SJSA1 (cell line): ENCODE measurements around the gene NAPB. TPM values are rescaled to one million over a fixed set of nuclear protein-coding genes. Genes with fewer than 3 reads are reported as not detected.

ENCODE experiments used
- DNase-seq, 2 experiments: peaks; one replicate each; pipeline ENCODE4 v3.0.0-alpha.2; 2015 to 2020; ENCODE audit warnings: low spot score in 2 of 2, low read depth in 1 of 2
- H3K27ac ChIP-seq: fragments of 250-450 bp; sonication (Bioruptor Pico); 2 replicates; pipeline ENCODE4 v1.5.1; 2020; ENCODE audit warnings: mild to moderate bottlenecking, moderate library complexity
- H3K27me3 ChIP-seq: fragments of 250-450 bp; sonication (Bioruptor Pico); replicated peaks from 2 replicates; pipeline ENCODE4 v1.5.1; 2020; ENCODE audit warnings: mild to moderate bottlenecking, moderate library complexity
- H3K36me3 ChIP-seq: fragments of 250-450 bp; sonication (Bioruptor Pico); 2 replicates; pipeline ENCODE4 v1.5.1; 2020; ENCODE audit warnings: mild to moderate bottlenecking
- H3K4me1 ChIP-seq: fragments of 250-450 bp; sonication (Bioruptor Pico); replicated peaks from 2 replicates; pipeline ENCODE4 v1.6.1; 2021; ENCODE audit warnings: mild to moderate bottlenecking
- H3K4me3 ChIP-seq: fragments of 250-450 bp; sonication (Bioruptor Pico); 2 replicates; pipeline ENCODE4 v1.5.1; 2020; ENCODE audit warnings: mild to moderate bottlenecking
- H3K9me3 ChIP-seq: fragments of 250-450 bp; sonication (Bioruptor Pico); replicated peaks from 2 replicates; pipeline ENCODE4 v1.5.1; 2020; ENCODE audit warnings: mild to moderate bottlenecking
- total RNA-seq: library from RNA; depleted of rRNA; stranded (reverse); fragments of >200 nt; shearing (Covaris generic); gene quantifications from 2 replicates; pipeline ENCODE4 v1.2.3, GENCODE V29; 2014

Gene NAPB
- total RNA-seq, 1 experiment from 2014 or later, result 9.2 TPM

DNA sequence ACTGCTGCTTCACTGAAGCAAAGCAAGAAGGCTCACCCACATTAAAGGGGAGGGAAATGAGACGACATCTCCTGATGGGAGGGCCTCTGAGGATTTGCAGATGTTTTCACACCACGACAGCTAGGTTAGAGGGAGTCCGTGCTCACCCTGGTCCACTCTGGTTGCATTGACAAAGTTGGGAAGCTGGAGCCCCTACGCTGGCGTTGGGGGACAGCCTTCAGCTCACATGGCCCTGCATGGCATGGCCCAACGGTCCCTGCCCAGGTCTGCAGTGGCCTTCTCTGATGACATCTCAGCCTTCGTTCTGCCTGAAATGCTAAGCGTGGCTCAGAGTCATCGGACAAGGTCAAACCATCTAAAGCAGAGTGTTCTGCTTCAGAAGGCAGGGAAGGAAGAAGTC, 3.8 kb upstream of the NAPB start:
- H3K4me1 ChIP-seq, result peaks cover 6% of the 10 kb centered on the region; the same call in 1 of the 2 replicates
- peaks cover 4% of the 10 kb centered on the region for H3K36me3 ChIP-seq
- no peak for DNase-seq
- no peak overlapping the region for H3K27ac ChIP-seq
- no peak overlapping the region for H3K4me3 ChIP-seq
- H3K9me3 ChIP-seq, result no peaks in the 10 kb centered on the region
- H3K27me3 ChIP-seq, result no peaks in the 10 kb centered on the region

DNA sequence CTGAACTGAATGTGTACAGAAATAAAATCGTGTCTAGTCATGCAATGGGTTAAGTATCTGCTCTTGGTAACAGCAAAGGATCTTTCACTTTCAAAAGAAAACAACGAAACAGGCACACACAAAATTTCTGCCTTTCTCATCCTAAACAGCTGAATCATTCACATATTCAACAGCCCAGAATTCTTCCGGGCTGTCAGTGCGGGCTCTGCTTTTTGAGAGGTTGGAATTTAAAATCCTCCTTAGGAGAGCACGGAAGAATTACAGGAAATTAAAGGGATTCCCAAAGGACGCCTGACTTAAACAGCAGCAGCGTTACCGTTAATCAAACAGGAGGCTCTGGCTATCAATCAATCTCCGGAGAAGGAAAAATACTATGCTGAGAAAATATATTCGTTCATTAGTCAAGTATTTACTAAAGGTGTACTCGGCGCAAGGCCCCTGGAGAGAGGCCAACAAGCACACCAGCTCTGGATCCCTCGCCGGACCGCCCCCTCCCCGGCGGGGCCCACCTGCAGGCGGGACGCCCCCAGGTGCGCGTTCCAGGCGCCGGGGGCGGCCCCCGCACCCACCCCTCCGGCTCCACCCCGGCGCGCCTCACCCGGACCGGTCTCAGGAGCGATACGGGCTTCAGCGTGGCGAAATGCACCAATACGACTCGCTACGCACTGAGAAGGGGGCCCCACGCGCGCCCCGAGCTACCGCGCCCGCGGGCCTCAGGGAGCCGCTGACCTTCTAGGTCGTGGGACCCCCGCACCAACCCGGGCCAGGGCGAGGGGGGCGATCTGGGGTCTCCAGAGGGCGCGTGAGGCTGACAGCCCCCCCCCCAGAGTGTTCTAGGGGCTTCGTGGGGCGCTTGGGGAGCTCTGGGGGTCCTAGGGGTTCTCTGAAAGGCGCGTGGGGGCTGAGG, 1.0 kb downstream of the NAPB start:
- Histone ChIP-seq H3K4me1 (peaks cover 14% of the 10 kb centered on the region), H3K9me3 (no peaks in the 10 kb centered on the region), H3K27ac (peak overlapping the region; percentile 66), H3K36me3 (peaks cover 4% of the 10 kb centered on the region), H3K27me3 (no peaks in the 10 kb centered on the region), H3K4me3 (peak overlapping the region; percentile 80)
- peak in 1 of 2 experiments; percentile 69 for DNase-seq

DNA sequence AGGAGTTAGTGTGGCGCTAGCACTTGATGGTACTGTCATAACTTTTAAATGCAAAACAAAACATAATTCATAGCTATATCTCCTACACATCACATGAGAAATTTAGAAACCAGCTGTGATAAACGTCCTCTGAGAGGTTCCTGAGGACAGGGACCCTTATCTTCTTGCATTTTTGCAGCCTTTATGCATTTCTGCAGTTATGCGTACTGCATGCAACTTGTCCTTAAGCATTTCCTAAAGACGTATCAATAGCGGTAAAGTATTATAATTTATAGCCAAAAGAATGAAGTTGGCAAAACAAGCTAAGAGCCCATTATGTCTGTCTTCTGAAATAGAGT, 1.7 kb downstream of the NAPB start:
- H3K4me3 ChIP-seq, result peak overlapping the region; percentile 80
- no peak for DNase-seq
- peaks cover 4% of the 10 kb centered on the region for H3K36me3 ChIP-seq
- H3K9me3 ChIP-seq, result no peaks in the 10 kb centered on the region
- H3K4me1 ChIP-seq, result peaks cover 14% of the 10 kb centered on the region
- peak overlapping the region; percentile 66 for H3K27ac ChIP-seq
- no peaks in the 10 kb centered on the region for H3K27me3 ChIP-seq

DNA sequence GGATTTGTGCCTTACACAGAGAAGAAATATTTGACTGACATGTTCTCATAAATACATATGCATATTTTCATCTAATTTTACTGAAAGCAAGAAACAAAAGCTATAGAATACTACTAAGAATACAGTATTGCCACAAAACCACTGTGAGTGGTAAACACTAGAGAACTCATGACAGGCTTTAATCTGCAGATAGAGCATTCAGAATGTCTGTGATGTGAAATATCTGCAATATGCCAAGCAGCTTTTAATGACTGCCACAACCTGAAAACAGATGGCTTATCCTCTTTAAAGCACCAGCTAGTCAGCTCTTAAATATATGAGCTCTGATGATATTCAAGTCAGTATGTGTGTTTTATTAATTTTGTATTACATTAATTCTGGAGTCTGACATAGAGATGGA, 3.4 kb downstream of the NAPB start:
- no peak for DNase-seq
- Histone ChIP-seq H3K36me3 (peaks cover 4% of the 10 kb centered on the region), H3K9me3 (no peaks in the 10 kb centered on the region), H3K27me3 (no peaks in the 10 kb centered on the region), H3K27ac (no peak overlapping the region), H3K4me1 (peaks cover 14% of the 10 kb centered on the region), H3K4me3 (no peak overlapping the region)

DNA sequence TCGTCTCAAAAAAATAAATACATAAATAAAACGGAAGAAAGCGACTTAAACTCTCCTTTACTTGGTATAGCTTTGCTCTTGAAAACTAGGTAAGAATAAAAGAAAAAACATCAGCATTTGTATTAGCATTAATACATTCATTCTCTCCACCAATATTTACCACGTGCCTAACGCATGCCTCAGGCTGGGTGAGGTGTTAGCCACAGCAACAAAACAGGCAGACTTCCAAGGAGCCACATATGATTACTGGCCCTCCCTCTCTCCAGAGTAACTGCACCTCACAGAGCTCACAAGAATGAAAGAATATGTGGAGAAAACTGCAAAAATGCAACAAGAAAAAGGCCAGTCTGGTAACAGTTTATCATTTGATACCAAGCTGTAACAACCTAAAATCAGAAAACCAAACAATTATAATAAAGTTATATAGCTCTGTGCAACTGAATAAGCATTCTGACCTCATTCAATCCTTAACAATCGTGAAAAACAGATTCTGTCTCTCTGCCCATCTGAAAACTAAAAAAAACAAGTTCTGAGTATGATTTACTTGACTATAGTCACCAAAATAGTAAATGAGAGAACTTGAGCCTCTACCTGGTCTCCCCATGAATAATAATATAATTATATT, 5.2 kb downstream of the NAPB start:
- Histone ChIP-seq H3K4me3 (no peak overlapping the region), H3K36me3 (peaks cover 2% of the 10 kb centered on the region), H3K27ac (no peak overlapping the region), H3K4me1 (peaks cover 8% of the 10 kb centered on the region), H3K9me3 (no peaks in the 10 kb centered on the region), H3K27me3 (no peaks in the 10 kb centered on the region)
- DNase-seq, result no peak

DNA sequence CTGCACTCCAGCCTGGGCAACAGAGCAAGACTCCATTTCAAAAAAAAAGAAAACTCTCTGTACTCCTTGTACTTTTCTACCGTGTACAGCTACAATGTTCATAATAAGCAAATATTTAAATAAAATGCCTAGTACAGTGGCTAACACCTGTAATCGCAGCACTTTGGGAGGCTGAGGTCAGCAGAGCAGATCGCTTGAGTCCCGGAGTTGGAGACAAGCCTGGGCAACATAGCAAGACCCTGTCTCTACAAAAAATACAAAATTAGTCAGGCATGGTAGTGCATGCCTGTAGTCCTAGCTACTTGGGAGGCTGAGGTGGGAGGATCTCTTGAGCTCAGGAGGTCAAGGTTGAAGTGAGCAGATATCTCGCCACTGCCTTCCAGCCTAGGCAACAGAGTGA, 5.7 kb downstream of the NAPB start:
- no peaks in the 10 kb centered on the region for H3K27me3 ChIP-seq
- DNase-seq, result no peak
- H3K4me1 ChIP-seq, result peaks cover 8% of the 10 kb centered on the region
- no peak overlapping the region for H3K4me3 ChIP-seq
- no peaks in the 10 kb centered on the region for H3K9me3 ChIP-seq
- H3K27ac ChIP-seq, result no peak overlapping the region
- H3K36me3 ChIP-seq, result no peaks in the 10 kb centered on the region

DNA sequence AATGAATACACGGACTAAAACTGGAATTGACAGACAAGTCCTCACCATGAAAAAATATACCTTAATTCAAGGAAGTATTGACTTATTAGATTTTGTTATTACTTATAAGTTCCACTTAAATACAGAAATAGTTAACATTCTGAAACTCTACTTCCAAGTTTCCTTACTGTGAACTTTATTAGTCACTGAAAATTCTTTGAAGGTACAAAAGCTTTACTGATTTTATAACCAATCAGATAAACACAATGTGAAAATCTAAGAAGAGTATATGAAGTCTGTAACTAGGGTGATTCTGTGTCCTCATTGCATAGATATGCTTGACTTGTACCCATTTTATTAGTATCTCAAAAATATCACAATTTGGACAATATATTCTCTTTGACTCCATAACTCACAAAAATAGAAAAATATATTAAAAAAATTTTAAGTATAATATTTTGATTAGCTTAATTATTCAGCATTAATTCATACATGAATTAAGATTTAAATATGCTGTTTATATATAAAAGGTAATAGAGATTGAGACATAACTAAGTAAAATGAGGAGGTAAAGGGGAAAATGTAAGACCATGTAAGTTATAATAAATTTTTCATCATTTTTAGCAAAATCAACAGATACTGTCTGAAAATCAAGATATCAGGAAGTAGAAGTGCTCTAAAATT, 6.6 kb downstream of the NAPB start:
- no peak for DNase-seq
- H3K36me3 ChIP-seq, result no peaks in the 10 kb centered on the region

DNA sequence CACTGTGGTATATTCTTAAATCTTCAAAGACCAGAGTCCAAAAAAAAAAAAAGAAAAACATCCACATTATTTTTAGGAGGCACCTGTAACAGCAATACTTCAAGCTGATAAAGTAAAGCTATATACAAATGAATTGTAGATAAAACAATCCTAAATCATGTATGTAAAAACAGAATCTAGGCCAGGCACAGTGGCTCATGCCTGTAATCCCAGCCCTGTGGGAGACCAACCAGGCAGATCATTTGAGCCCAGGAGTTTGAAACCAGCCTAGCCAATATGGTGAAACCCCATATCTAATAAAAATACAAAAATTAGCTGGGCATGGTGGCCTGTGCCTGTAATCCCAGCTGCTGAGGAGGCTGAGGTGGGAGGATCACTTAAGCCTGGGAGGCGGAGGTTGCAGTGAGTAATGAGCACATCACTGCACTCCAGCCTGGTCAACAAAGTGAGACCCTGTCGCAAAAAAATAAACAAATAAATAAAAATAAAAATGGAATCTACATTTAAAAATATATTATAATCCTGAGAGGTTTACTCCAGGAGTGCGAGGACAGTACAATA, 7.3 kb downstream of the NAPB start:
- H3K36me3 ChIP-seq, result no peaks in the 10 kb centered on the region
- H3K4me3 ChIP-seq, result no peak overlapping the region
- DNase-seq, result no peak
- no peaks in the 10 kb centered on the region for H3K9me3 ChIP-seq
- no peak overlapping the region for H3K27ac ChIP-seq
- H3K4me1 ChIP-seq, result peaks cover under 1% of the 10 kb centered on the region; the same call in 1 of the 2 replicates
- no peaks in the 10 kb centered on the region for H3K27me3 ChIP-seq

More for the DNA sequence above, 6.6 kb downstream of the NAPB start:
- no peak overlapping the region for H3K27ac ChIP-seq
- H3K4me1 ChIP-seq, result peaks cover 7% of the 10 kb centered on the region
- H3K27me3 ChIP-seq, result no peaks in the 10 kb centered on the region
- no peaks in the 10 kb centered on the region for H3K9me3 ChIP-seq
- H3K4me3 ChIP-seq, result no peak overlapping the region

DNA sequence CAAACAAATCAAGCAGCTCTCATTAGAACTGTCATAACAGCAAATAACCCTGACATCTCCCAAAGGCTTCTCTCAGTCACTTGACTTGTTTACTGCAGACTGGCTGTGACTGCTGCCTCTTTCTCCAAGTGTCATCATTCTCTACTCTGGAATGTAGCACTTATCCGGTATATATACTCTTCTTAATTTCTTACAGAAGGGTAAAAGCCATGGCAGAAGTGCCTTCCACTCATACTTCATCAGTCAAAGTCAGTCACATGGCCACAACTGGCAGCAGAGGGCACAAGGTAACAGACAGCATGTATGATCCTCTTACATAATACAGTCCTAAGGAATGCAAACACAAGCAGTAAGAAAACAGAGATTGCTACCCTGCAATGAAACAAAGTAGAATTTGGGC, 9.3 kb downstream of the NAPB start:
- H3K9me3 ChIP-seq, result no peaks in the 10 kb centered on the region
- peak in 1 of 2 experiments; percentile 4 for DNase-seq
- H3K4me3 ChIP-seq, result no peak overlapping the region
- H3K36me3 ChIP-seq, result no peaks in the 10 kb centered on the region
- no peaks in the 10 kb centered on the region for H3K4me1 ChIP-seq
- no peaks in the 10 kb centered on the region for H3K27me3 ChIP-seq
- H3K27ac ChIP-seq, result no peak overlapping the region

DNA sequence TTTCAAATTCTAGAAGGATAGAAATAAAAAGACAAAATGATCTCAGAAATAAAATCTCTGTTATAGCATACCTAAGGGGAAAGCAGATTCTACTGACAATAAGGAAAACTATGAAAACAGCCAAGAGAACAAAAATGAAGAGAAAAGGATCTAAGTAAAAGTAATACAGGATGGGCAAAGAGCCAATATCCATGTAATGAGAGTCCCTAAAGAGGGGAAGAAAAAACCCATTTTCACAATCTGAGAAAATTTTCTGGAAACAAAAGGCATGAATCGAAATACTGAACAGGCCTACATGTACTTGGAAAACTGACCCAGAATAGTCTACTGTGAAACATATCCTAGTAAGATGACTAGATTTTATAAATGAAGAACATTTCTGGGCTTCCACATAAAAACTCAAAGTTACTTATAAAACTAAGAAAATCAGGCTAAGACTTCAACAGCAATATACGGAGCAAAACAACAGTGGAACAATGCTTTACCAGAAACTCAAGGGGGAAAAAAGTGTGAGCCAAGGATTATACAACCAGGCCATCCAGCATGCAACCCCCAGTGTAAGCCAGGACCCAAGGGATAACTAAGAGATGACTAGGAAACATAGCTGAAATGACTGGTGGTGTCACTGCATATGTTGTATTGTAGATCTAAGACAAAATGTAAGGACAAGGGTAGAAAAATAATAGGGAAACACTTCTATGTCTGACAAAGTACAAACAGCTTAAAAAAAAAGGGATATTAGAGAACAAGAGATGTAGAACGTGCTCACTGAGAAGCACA, 10.2 kb downstream of the NAPB start:
- Histone ChIP-seq H3K9me3 (no peaks in the 10 kb centered on the region), H3K27me3 (no peaks in the 10 kb centered on the region), H3K4me1 (no peaks in the 10 kb centered on the region), H3K4me3 (no peak overlapping the region), H3K36me3 (no peaks in the 10 kb centered on the region), H3K27ac (no peak overlapping the region)
- no peak for DNase-seq

DNA sequence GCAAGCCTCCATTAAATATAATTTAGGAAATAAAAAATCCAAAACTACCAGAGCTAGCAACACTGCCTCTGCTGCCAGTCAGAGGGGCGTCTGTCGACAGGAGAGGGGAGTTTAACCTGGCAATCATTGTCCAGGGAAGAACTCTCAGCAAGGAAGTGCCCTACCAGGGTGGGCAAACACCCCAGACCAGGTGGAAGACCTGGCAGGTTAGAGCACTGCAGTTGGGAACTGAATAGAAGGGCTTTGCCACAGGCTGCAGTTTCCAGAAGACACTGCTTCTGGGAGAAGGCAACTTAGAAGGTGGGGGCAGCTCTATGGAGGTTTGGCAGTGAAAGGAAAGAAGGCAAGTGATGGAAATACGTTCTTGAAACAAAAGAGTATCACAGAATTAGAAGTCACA, 11.5 kb downstream of the NAPB start:
- H3K27me3 ChIP-seq, result no peaks in the 10 kb centered on the region
- H3K36me3 ChIP-seq, result no peaks in the 10 kb centered on the region
- no peak for DNase-seq
- H3K9me3 ChIP-seq, result no peaks in the 10 kb centered on the region
- no peaks in the 10 kb centered on the region for H3K4me1 ChIP-seq
- H3K27ac ChIP-seq, result no peak overlapping the region
- H3K4me3 ChIP-seq, result no peak overlapping the region

DNA sequence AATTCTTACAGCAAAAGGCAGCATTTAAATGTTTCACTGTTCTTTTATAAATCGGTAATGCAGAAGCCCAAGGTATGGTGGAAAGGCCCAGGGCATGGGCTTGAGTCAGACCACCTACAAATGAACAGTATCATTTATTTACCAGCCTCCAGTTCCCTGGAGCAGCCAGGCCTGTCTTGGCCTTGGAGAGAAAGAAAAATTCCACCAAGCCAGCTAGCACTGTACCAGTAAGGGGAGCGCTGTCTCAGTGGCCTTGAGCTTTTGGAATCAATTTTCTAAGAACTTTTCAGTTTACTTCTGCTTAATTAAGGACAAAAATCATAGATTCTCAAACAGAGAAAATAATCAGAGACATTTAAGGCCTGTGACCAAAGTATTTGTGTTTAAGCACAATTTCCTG, 12.3 kb downstream of the NAPB start:
- Histone ChIP-seq H3K27ac (no peak overlapping the region), H3K4me1 (no peaks in the 10 kb centered on the region), H3K36me3 (no peaks in the 10 kb centered on the region), H3K27me3 (no peaks in the 10 kb centered on the region), H3K4me3 (no peak overlapping the region), H3K9me3 (no peaks in the 10 kb centered on the region)
- no peak for DNase-seq

DNA sequence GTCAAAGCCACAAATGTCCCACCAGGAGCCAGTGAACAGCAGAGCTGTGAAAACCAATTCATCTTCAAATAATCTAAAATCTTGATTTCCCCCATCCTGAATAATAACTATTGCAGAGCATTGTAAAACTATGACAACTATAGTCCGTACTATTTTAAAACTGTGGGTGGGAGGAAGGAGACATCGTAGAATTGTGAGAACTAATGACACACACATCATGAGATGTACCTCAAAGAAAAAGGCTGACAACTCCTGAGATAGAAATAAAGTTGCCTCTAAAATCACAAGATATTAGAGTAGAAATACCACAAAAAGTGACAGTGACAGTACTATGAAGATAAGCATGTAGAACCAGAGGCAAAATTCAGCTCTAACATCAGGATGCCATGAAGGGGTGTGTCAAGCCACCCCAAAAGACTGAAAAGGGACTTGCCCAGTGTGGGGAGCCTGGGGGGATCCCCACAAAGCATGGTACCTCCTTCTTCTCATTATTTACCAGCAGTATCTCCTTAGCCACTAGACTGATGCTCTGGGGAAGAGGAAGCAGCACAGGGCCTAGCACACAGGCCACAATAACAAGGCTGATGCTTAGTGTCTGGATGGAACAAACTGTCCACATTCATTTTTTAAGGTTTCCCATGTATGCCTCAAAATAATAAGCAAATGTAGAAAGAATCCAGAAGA, 13.4 kb downstream of the NAPB start:
- 0 out of 2 replicates have a peak, but pooled peaks cover 2% of the 10 kb centered on the region for H3K36me3 ChIP-seq
- no peak overlapping the region for H3K27ac ChIP-seq
- no peaks in the 10 kb centered on the region for H3K9me3 ChIP-seq
- H3K4me1 ChIP-seq, result no peaks in the 10 kb centered on the region
- DNase-seq, result no peak
- H3K4me3 ChIP-seq, result no peak overlapping the region
- no peaks in the 10 kb centered on the region for H3K27me3 ChIP-seq
